ENCODE results near the gene GNGT2. TPM values are rescaled to one million over a fixed set of nuclear protein-coding genes. Genes with fewer than 3 reads are reported as not detected.

Gene GNGT2
- total RNA-seq, 1 experiment from 2014 or later = 0.40 TPM

DNA sequence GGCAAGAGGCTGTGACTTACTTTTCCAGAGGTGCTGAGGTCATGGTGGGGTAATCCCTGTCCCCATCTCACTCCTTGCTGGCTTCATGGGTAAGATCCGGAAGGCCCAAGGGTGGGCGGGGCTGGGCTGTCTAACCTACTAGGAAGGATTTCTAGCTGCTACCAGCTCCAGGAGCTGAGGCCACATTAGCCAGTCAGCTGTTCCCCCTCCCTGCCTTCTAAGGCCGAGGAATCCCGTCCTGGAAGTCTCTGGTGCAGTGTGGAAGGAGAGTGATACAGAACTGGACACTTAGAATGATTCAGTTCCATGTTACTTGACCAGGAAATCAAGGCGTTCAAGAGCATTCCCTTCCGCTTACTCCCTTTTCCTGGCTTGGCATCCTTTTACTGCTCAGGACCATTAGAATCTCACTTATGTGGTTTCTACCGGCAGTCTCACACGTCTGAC is 8.9 kb downstream of the GNGT2 start:
- intact Hi-C loops (cut with micrococcal nuclease) = no loop called here
- ATAC-seq = no peak
- peaks cover 23% of the 10 kb centered on the region; the same call in 1 of the 2 replicates for H3K27me3 ChIP-seq (ENCODE audit: low read length)
- H3F3A ChIP-seq (ENCODE audit: low read length, unreplicated experiment) = no peaks in the 10 kb centered on the region
- no peak overlapping the region for H3K9ac ChIP-seq (ENCODE audit: low read length)
- no peak overlapping the region for H2AFZ ChIP-seq (ENCODE audit: low read length)
- no peaks in the 10 kb centered on the region for H3K36me3 ChIP-seq (ENCODE audit: low read depth, low read length)
- H3K4me3 ChIP-seq (ENCODE audit: low read length) = no peak overlapping the region
- H3K27ac ChIP-seq (ENCODE audit: low read length) = no peak overlapping the region
- no peaks in the 10 kb centered on the region for H3K79me2 ChIP-seq (ENCODE audit: low read length)
- DNase-seq = no peak
- no TSS peak for BruUV-seq (replicated peaks)
- POLR2A ChIA-PET (ENCODE audit: unreplicated experiment) = no interaction called here
- CTCF ChIA-PET = no interaction called here
- H3K9me2 ChIP-seq (replicated peaks; ENCODE audit: low read length) = no peaks in the 10 kb centered on the region
- H4K20me1 ChIP-seq (ENCODE audit: low read length) = no peaks in the 10 kb centered on the region
- peaks cover 8% of the 10 kb centered on the region for H3K4me1 ChIP-seq (ENCODE audit: insufficient read depth, low read length)
- H3K4me2 ChIP-seq (ENCODE audit: low read length) = no peak overlapping the region
- TF ChIP-seq EZH2phosphoT487 (IDR thresholded peaks at IDR 0.05; ENCODE audit: borderline replicate concordance, low read length) = no peak
- TF ChIP-seq EZH2 (IDR thresholded peaks at IDR 0.05; ENCODE audit: low read length, unreplicated experiment) = no peak
- TF ChIP-seq, protein P1, sequence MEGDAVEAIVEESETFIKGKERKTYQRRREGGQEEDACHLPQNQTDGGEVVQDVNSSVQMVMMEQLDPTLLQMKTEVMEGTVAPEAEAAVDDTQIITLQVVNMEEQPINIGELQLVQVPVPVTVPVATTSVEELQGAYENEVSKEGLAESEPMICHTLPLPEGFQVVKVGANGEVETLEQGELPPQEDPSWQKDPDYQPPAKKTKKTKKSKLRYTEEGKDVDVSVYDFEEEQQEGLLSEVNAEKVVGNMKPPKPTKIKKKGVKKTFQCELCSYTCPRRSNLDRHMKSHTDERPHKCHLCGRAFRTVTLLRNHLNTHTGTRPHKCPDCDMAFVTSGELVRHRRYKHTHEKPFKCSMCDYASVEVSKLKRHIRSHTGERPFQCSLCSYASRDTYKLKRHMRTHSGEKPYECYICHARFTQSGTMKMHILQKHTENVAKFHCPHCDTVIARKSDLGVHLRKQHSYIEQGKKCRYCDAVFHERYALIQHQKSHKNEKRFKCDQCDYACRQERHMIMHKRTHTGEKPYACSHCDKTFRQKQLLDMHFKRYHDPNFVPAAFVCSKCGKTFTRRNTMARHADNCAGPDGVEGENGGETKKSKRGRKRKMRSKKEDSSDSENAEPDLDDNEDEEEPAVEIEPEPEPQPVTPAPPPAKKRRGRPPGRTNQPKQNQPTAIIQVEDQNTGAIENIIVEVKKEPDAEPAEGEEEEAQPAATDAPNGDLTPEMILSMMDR (conservative IDR thresholded peaks at IDR 0.05; ENCODE audit: low read depth, low read length) = no peak
- no peaks in the 10 kb centered on the region for H3K9me3 ChIP-seq (ENCODE audit: low read length)

GRCh38 chr17:49200423-49201083 is 9.8 kb downstream of the GNGT2 start:
- Histone ChIP-seq H2AFZ (ENCODE audit: low read length) (no peak overlapping the region), H3F3A (ENCODE audit: low read length, unreplicated experiment) (no peaks in the 10 kb centered on the region), H3K4me3 (ENCODE audit: low read length) (no peak overlapping the region), H3K79me2 (ENCODE audit: low read length) (no peaks in the 10 kb centered on the region), H3K36me3 (ENCODE audit: low read depth, low read length) (no peaks in the 10 kb centered on the region), H3K9me3 (ENCODE audit: low read length) (no peaks in the 10 kb centered on the region), H3K27ac (ENCODE audit: low read length) (no peak overlapping the region), H3K4me2 (ENCODE audit: low read length) (no peak overlapping the region), H4K20me1 (ENCODE audit: low read length) (no peaks in the 10 kb centered on the region), H3K27me3 (ENCODE audit: low read length) (peaks cover 17% of the 10 kb centered on the region; the same call in 1 of the 2 replicates), H3K4me1 (ENCODE audit: insufficient read depth, low read length) (peaks cover 8% of the 10 kb centered on the region), H3K9ac (ENCODE audit: low read length) (no peak overlapping the region), H3K9me2 (replicated peaks; ENCODE audit: low read length) (no peaks in the 10 kb centered on the region)
- DNase-seq (no peak), ATAC-seq (no peak)
- intact Hi-C loops (cut with micrococcal nuclease) = no loop called here
- ChIA-PET CTCF (no interaction called here), POLR2A (ENCODE audit: unreplicated experiment) (no interaction called here)
- TF ChIP-seq EZH2 (IDR thresholded peaks at IDR 0.05; ENCODE audit: low read length, unreplicated experiment) (no peak), EZH2phosphoT487 (IDR thresholded peaks at IDR 0.05; ENCODE audit: borderline replicate concordance, low read length) (no peak)
- TF ChIP-seq, protein P1 (conservative IDR thresholded peaks at IDR 0.05; ENCODE audit: low read depth, low read length) = no peak
- BruUV-seq (replicated peaks) = no TSS peak

GRCh38 chr17:49198211-49198610 is 12.2 kb downstream of the GNGT2 start:
- Histone ChIP-seq H3K4me1 (ENCODE audit: insufficient read depth, low read length) (peaks cover 11% of the 10 kb centered on the region), H3K36me3 (ENCODE audit: low read depth, low read length) (no peaks in the 10 kb centered on the region), H3K4me2 (ENCODE audit: low read length) (no peak overlapping the region), H3K27me3 (ENCODE audit: low read length) (peaks cover 2% of the 10 kb centered on the region; the same call in 1 of the 2 replicates), H3K9me2 (replicated peaks; ENCODE audit: low read length) (no peaks in the 10 kb centered on the region), H2AFZ (ENCODE audit: low read length) (no peak overlapping the region), H3K27ac (ENCODE audit: low read length) (no peak overlapping the region), H3F3A (ENCODE audit: low read length, unreplicated experiment) (no peaks in the 10 kb centered on the region), H3K9me3 (ENCODE audit: low read length) (no peaks in the 10 kb centered on the region), H4K20me1 (ENCODE audit: low read length) (no peaks in the 10 kb centered on the region), H3K79me2 (ENCODE audit: low read length) (no peaks in the 10 kb centered on the region), H3K9ac (ENCODE audit: low read length) (no peak overlapping the region), H3K4me3 (ENCODE audit: low read length) (no peak overlapping the region)
- ChIA-PET POLR2A (ENCODE audit: unreplicated experiment) (no interaction called here), CTCF (interaction anchor here (0.6 kb wide), 1 partner anchor 25 kb away, joined by 4 read pairs; no protein-coding TSS in a partner anchor)
- intact Hi-C loops (cut with micrococcal nuclease) = no loop called here
- DNase-seq (no peak), ATAC-seq (no peak)
- BruUV-seq (replicated peaks) = no TSS peak
- TF ChIP-seq EZH2 (IDR thresholded peaks at IDR 0.05; ENCODE audit: low read length, unreplicated experiment) = no peak
- TF ChIP-seq, protein P1 (conservative IDR thresholded peaks at IDR 0.05; ENCODE audit: low read depth, low read length) = no peak
- TF ChIP-seq EZH2phosphoT487 (IDR thresholded peaks at IDR 0.05; ENCODE audit: borderline replicate concordance, low read length) = no peak

Measured in PC-3 (cell line).